Ishikawa (cell line): Measurements from ENCODE around the gene TATDN2.

Experiments used
- CEBPB ChIP-seq: IDR thresholded peaks from 2 replicates; pipeline ENCODE4 v1.6.1; 2012
- EGR1 ChIP-seq: IDR thresholded peaks from 2 replicates; pipeline ENCODE4 v1.6.1; 2012
- EP300 ChIP-seq: IDR thresholded peaks from 2 replicates; pipeline ENCODE4 v1.6.1; 2012; ENCODE audit warnings: borderline replicate concordance
- NFIC ChIP-seq: IDR thresholded peaks from 2 replicates; pipeline ENCODE4 v1.6.1; 2012
- TAF1 ChIP-seq: IDR thresholded peaks from 2 replicates; pipeline ENCODE4 v1.6.1; 2012; ENCODE audit warnings: low read depth, mild to moderate bottlenecking
- YY1 ChIP-seq: IDR thresholded peaks from 2 replicates; pipeline ENCODE4 v1.6.1; 2012; ENCODE audit warnings: low read depth
- TF ChIP-seq, protein P1 (sequence below): IDR thresholded peaks from 2 replicates; pipeline ENCODE4 v1.6.1; 2012; ENCODE audit warnings: low read depth, mild to moderate bottlenecking

DNA sequence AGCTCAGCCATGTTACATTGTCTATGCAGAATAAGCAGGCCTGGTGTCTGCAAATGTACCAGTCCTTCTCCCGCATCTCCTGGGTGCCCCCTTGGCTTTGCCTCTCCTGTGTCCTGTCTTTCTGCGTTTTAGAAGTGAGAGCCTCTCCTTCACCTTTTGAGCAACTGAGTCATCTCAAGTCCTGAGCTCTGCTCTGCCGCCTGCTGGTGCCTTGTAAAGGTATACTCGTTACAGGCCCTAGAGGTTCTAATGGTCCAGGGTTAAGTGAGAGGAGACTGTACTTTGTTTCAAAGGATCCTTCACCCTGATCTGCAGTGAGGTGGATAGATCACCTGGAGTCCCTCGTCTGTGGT is 31.9 kb downstream of the TATDN2 start:
- no peak for TF ChIP-seq NFIC
- TF ChIP-seq CEBPB = no peak
- TF ChIP-seq, protein P1, sequence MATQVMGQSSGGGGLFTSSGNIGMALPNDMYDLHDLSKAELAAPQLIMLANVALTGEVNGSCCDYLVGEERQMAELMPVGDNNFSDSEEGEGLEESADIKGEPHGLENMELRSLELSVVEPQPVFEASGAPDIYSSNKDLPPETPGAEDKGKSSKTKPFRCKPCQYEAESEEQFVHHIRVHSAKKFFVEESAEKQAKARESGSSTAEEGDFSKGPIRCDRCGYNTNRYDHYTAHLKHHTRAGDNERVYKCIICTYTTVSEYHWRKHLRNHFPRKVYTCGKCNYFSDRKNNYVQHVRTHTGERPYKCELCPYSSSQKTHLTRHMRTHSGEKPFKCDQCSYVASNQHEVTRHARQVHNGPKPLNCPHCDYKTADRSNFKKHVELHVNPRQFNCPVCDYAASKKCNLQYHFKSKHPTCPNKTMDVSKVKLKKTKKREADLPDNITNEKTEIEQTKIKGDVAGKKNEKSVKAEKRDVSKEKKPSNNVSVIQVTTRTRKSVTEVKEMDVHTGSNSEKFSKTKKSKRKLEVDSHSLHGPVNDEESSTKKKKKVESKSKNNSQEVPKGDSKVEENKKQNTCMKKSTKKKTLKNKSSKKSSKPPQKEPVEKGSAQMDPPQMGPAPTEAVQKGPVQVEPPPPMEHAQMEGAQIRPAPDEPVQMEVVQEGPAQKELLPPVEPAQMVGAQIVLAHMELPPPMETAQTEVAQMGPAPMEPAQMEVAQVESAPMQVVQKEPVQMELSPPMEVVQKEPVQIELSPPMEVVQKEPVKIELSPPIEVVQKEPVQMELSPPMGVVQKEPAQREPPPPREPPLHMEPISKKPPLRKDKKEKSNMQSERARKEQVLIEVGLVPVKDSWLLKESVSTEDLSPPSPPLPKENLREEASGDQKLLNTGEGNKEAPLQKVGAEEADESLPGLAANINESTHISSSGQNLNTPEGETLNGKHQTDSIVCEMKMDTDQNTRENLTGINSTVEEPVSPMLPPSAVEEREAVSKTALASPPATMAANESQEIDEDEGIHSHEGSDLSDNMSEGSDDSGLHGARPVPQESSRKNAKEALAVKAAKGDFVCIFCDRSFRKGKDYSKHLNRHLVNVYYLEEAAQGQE = no peak
- no peak for TF ChIP-seq YY1
- TF ChIP-seq EP300 = no peak
- TF ChIP-seq TAF1 = no peak
- TF ChIP-seq EGR1 = no peak
